H1 (cell line): ENCODE results near the gene A3GALT2. TPM values are rescaled to one million over a fixed set of nuclear protein-coding genes. Genes with fewer than 3 reads are reported as not detected.

ENCODE experiments used
- CBX8 ChIP-seq: fragments of 300-800, 300-1000 bp; sonication (generic); IDR thresholded peaks from 2 replicates; pipeline ENCODE4 v1.7.1; 2016; ENCODE audit warnings: low read depth, low read length, borderline replicate concordance
- PHF8 ChIP-seq: fragments of 200-600 bp; sonication (generic); conservative IDR thresholded peaks from 2 replicates; pipeline ENCODE4 v1.7.1; 2012; ENCODE audit warnings: low read depth, mild to moderate bottlenecking, inconsistent platforms, low read length, moderate library complexity
- RAD21 ChIP-seq, 2 experiments: IDR thresholded peaks in 1 of 2; conservative IDR thresholded peaks in 1 of 2; 2 replicates each; pipeline ENCODE4 v1.6.1; 2011; ENCODE audit warnings: low read depth in 2 of 2, low read length in 2 of 2, improper control_type of control experiment in 1 of 2, inconsistent platforms in 1 of 2, mild to moderate bottlenecking in 1 of 2, moderate library complexity in 1 of 2
- SIN3A ChIP-seq, 2 experiments: IDR thresholded peaks in 1 of 2; conservative IDR thresholded peaks in 1 of 2; 2 replicates each; pipeline ENCODE4 v1.6.1; 2011 to 2012; ENCODE audit warnings: low read length in 2 of 2, improper control_type of control experiment in 1 of 2, low read depth in 1 of 2, mild to moderate bottlenecking in 1 of 2
- polyA plus RNA-seq, 7 experiments: library from polyadenylated mRNA; depleted of rRNA in 3 of 7; stranded (reverse) in 5 of 7; unstranded in 2 of 7; fragments of >200 nt in 5 of 7; fragments of 200-250 nt in 2 of 7; gene quantifications; 1 replicate in 5 of 7; 2 replicates in 1 of 7; 4 replicates in 1 of 7; pipeline versions ENCODE4 v1.2.1 to v1.2.3, GENCODE V29; 2011 to 2013; ENCODE audit warnings: missing spikeins in 2 of 7, mixed read lengths in 2 of 7
- total RNA-seq: library from RNA; stranded (reverse); fragmentation: NEBNext Ultra II Directional; extraction: Animal tissue kit (Norgen Biotek cat#: 25700); gene quantifications from 2 replicates; pipeline ENCODE4 v1.2.1, GENCODE V29; 2021

A3GALT2 gene
- total and polyA plus RNA-seq, 2 of the 8 experiments (the other 6 are each of a cell fraction or from before 2014, with no cell fraction given), result not detected

DNA sequence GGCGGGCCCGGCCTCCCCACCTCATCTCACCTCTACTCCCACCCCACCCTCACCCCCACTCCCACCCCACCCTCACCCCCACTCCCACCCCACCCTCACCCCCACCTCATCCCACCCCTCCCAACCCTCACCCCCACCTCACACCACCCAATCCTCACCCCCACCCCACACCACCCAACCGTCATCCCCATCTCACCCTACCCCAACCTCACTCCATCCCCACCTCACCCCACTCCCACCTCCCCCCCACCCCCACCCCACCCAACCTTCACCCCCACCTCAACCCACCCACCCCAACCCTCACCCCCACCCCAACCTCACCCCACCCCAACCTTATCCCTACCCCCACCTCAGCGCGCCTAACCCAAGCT lies 13.4 kb downstream of the A3GALT2 start (continued):
- TF ChIP-seq SIN3A (conservative IDR thresholded peaks at IDR 0.05 in 1 of 2, IDR thresholded peaks at IDR 0.05 in 1 of 2; ENCODE audit: low read depth in 1 of 2, low read length in 2 of 2) (no peak), RAD21 (IDR thresholded peaks at IDR 0.05 in 1 of 2, conservative IDR thresholded peaks at IDR 0.05 in 1 of 2; ENCODE audit: low read depth in 2 of 2, low read length in 2 of 2) (no peak), CBX8 (no peak), PHF8 (no peak)
